ENCODE results near the gene DCDC1. TPM values are rescaled to one million over a fixed set of nuclear protein-coding genes. Genes with fewer than 3 reads are reported as not detected.

Gene DCDC1
- total RNA-seq, 1 experiment from 2014 or later: 0.68 TPM

- Mint-ChIP-seq H3K4me3 (ENCODE audit: low read depth, unreplicated experiment) (no peak overlapping the region), H3K27ac (ENCODE audit: unreplicated experiment) (no peak overlapping the region), H3K9me3 (ENCODE audit: low read depth, unreplicated experiment) (no peaks in the 10 kb centered on the region), H3K36me3 (ENCODE audit: insufficient read depth, unreplicated experiment) (no peaks in the 10 kb centered on the region), H3K27me3 (ENCODE audit: unreplicated experiment) (no peaks in the 10 kb centered on the region), H3K4me1 (ENCODE audit: low read depth, unreplicated experiment) (no peaks in the 10 kb centered on the region)
- no peak for DNase-seq
- intact Hi-C loops (cut with micrococcal nuclease; ENCODE audit: unreplicated experiment): no loop called here
- no TSS peak for BruUV-seq (replicated peaks)
- TF ChIP-seq CTCF (IDR thresholded peaks at IDR 0.05; ENCODE audit: unreplicated experiment): no peak
- CTCF ChIA-PET: no interaction called here
Observed at GRCh38 chr11:30983143-30983542, 386.4 kb downstream of the DCDC1 start.

GRCh38 chr11:30967579-30967978 is 402.0 kb downstream of the DCDC1 start:
- no peaks in the 10 kb centered on the region for H3K36me3 Mint-ChIP-seq (ENCODE audit: insufficient read depth, unreplicated experiment)
- H3K27ac Mint-ChIP-seq (ENCODE audit: unreplicated experiment): no peak overlapping the region
- no TSS peak for BruUV-seq (replicated peaks)
- TF ChIP-seq CTCF (IDR thresholded peaks at IDR 0.05; ENCODE audit: unreplicated experiment): no peak
- H3K4me3 Mint-ChIP-seq (ENCODE audit: low read depth, unreplicated experiment): no peak overlapping the region
- intact Hi-C loops (cut with micrococcal nuclease; ENCODE audit: unreplicated experiment): no loop called here
- DNase-seq: no peak
- no peaks in the 10 kb centered on the region for H3K4me1 Mint-ChIP-seq (ENCODE audit: low read depth, unreplicated experiment)
- CTCF ChIA-PET: no interaction called here
- H3K27me3 Mint-ChIP-seq (ENCODE audit: unreplicated experiment): no peaks in the 10 kb centered on the region
- peaks cover 18% of the 10 kb centered on the region for H3K9me3 Mint-ChIP-seq (ENCODE audit: low read depth, unreplicated experiment)

GRCh38 chr11:30960387-30960992 is 409.0 kb downstream of the DCDC1 start:
- Mint-ChIP-seq H3K27me3 (ENCODE audit: unreplicated experiment) (peaks cover 32% of the 10 kb centered on the region), H3K27ac (ENCODE audit: unreplicated experiment) (no peak overlapping the region), H3K9me3 (ENCODE audit: low read depth, unreplicated experiment) (no peaks in the 10 kb centered on the region), H3K4me1 (ENCODE audit: low read depth, unreplicated experiment) (no peaks in the 10 kb centered on the region), H3K4me3 (ENCODE audit: low read depth, unreplicated experiment) (no peak overlapping the region), H3K36me3 (ENCODE audit: insufficient read depth, unreplicated experiment) (no peaks in the 10 kb centered on the region)
- BruUV-seq (replicated peaks): no TSS peak
- DNase-seq: peak; percentile 10
- CTCF ChIA-PET: interaction anchor here (0.7 to 2.3 kb wide), 4 partner anchors 14 to 273 kb away, joined by 3 to 15 read pairs (median 4); no protein-coding TSS in a partner anchor
- intact Hi-C loops (cut with micrococcal nuclease; ENCODE audit: unreplicated experiment): loop anchor here (1.0 to 5.0 kb wide), 4 partner anchors 85 to 1337 kb away; no protein-coding TSS in a partner anchor
- TF ChIP-seq CTCF (IDR thresholded peaks at IDR 0.05; ENCODE audit: unreplicated experiment): peak; percentile 56

GRCh38 chr11:30956751-30957150 is 412.8 kb downstream of the DCDC1 start:
- H3K4me3 Mint-ChIP-seq (ENCODE audit: low read depth, unreplicated experiment): no peak overlapping the region
- CTCF ChIA-PET: no interaction called here
- intact Hi-C loops (cut with micrococcal nuclease; ENCODE audit: unreplicated experiment): no loop called here
- no peak for DNase-seq
- H3K27me3 Mint-ChIP-seq (ENCODE audit: unreplicated experiment): peaks cover 41% of the 10 kb centered on the region
- H3K9me3 Mint-ChIP-seq (ENCODE audit: low read depth, unreplicated experiment): no peaks in the 10 kb centered on the region
- no peak for TF ChIP-seq CTCF (IDR thresholded peaks at IDR 0.05; ENCODE audit: unreplicated experiment)
- H3K4me1 Mint-ChIP-seq (ENCODE audit: low read depth, unreplicated experiment): no peaks in the 10 kb centered on the region
- no TSS peak for BruUV-seq (replicated peaks)
- H3K36me3 Mint-ChIP-seq (ENCODE audit: insufficient read depth, unreplicated experiment): no peaks in the 10 kb centered on the region
- H3K27ac Mint-ChIP-seq (ENCODE audit: unreplicated experiment): no peak overlapping the region

Measured in Calu3 (cell line).